GM19468 (cell line): ENCODE data around the gene FOSL1.

ENCODE experiments used
- ATAC-seq: cut with Tn5 transposase; IDR thresholded peaks from one replicate; pipeline ENCODE4 v1.9.1; 2021; ENCODE audit warnings: mild to moderate bottlenecking, moderate library complexity, moderate number of reproducible peaks; ENCODE audit not compliant: unreplicated experiment; ENCODE audit errors: extremely low read depth

The FOSL1 gene

DNA sequence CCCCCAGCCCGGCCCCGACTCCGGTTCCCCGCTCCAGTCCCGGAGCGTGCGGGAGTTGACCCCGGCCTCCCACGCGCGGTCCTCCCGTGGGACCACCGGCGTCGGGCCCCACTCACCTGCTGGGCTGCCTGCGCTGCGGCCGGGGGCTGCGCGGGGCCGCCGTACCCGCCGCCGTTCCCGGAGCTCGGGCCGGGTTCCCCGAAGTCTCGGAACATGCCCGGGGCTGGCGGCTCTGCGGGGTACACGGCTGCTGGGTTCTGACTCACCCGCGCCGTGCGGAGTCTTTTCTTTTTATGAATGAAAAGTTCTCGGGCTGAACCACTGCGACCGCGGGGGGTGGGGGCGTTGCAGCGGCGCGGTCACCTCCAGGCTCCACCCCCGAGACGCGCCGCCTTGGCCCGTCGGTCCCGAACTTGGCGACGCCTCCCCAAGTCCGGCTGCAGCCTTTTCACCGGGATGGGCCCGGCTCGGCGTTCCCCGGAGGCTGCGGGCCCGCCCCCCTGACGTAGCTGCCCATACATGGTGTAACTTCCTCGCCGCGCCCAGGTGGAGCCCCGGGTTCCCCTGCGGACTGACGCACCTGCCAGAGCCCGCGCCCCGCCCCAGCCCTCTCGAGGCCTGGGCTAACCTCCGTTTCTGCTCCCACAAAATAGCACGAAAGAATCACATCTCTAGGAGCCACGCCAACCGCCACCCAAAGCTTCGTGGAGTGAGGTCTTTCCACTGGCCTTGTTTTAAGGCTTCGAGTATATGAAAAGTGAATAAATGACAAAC is at the start of gene FOSL1:
TSS of gene FOSL1 (minus strand) at position 264 of the 774 bp plus-strand sequence. CDS start at position 215, 49 bp downstream.
- peak; percentile 23 for ATAC-seq

GRCh38 chr11:65947603-65948125 is 47.5 kb upstream of the FOSL1 start:
- no peak for ATAC-seq

GRCh38 chr11:65947133-65947532 is 46.9 kb upstream of the FOSL1 start:
- no peak for ATAC-seq

DNA sequence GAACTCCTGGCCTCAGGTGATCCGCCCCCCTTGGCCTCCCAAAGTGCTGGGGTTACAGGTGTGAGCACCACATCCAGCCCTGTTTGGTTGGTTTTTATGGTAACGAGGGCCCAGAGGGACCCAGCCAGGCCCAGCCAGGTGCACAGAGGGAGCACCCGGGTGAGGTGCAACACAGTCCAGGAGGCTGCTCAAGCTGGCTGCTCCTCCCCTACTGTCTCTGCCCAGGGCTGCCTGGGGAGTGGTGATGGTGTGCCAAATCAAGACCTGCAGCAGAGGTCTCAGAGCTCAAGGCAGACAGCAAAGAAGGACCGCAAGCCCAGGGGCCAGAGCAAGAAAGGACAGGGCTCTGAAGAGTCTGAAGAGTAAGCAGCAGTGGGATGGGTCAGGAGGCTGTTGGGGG is 46.5 kb upstream of the FOSL1 start:
- ATAC-seq = no peak

DNA sequence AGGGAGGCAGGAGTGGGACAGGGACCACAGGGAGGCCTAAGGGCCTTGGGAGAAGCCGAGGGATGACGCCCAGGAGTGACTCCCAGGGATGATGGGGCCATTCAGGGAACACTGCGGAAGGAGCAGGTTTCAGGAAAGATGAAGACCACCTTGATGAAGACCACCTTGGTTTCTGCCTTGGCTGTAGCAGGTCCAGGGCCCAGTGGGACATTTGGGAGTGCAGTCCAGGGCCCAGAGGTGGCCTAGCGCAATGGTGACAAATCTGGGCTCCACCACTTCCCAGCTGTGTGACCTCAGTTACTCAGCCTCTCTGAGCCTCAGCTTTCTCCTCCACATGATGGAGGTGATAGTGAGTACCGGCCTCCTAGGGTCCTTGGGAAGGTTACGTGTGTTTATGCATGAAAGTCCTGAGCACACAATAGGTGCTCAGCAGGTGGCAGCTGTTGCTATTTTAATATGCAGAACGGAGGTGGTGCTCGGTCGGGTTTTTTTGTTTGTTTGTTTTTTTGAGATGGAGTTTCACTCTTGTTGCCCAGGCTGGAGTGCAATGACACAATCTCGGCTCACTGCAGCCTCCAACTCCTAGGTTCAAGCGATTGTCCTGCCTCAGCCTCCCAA is 45.9 kb upstream of the FOSL1 start:
- no peak for ATAC-seq

GRCh38 chr11:65945430-65945911 is 45.3 kb upstream of the FOSL1 start, which contains the start of gene TSGA10IP:
TSS of gene TSGA10IP (plus strand) at chr11:65945480. CDS start at chr11:65945676, 196 bp downstream.
- ATAC-seq = no peak

DNA sequence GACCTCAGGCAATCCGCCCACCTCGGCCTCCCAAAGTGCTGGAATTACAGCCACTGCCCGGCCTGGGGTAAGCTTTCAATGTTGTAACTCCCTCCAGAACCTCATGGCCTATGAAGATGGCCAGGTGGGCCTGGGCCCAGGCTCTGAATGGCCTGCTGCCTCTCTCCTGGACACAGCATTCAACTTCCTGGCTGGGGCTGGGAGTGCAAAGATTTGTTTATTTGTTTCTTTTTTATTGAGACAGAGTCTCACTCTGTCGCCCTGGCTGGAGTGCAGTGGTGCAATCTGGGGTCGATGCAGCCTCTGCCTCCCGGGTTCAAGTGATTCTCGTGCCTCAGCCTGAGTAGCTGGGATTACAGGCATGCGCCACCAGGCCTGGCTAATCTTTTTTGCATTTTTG is 44.6 kb upstream of the FOSL1 start:
- ATAC-seq = no peak

- ATAC-seq = no peak
Observed at GRCh38 chr11:65944191-65944590, 44.0 kb upstream of the FOSL1 start.

DNA sequence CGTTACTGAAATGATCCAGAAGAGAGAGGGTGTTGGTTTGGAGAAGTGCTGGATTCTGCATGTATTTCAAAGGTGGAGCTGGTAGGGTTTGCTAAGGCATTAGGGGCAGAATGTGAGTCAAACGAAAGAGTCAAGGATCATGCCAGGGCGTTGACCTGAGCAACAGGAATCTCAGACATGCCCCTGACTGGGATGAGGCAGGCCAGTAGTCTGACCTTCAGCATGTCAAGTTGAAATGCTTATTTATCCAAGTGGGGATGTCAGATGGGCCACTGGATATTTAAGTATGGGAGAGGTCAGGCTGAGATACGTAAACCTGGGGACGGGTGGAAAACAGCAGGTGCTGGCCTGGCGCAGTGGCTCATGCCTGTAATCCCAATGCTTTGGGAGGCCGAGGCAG is 42.3 kb upstream of the FOSL1 start:
- ATAC-seq = no peak

DNA sequence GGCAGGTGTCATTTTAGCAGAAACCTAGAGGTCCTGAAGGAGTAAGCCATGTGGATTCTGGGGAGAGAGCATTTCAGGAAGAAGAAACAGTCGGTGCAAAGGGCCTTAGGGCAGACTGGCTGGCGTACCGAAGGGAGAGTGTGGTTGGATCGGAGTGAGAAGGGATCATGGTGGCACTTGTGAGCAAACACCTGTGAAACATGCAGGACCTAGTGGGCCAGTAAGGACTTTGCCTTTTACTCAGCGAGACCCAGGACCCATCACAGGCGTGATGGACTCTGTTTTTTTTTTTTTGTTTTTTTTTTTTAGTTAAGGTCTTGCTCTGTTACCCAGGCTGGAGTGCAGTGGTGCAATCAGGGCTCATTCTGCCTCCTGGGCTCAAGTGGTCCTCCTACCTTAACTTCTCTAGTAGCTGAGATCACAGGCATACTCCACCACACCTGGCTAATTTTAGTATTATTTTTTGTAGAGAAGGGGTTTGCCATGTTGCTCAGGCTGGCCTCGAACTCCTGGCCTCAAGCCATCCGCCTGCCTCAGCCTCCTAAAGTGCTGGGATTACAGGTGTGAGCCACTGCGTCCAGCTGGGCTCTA is 41.6 kb upstream of the FOSL1 start:
- ATAC-seq = no peak

- no peak for ATAC-seq
Observed at GRCh38 chr11:65937766-65938165, 37.6 kb upstream of the FOSL1 start.

GRCh38 chr11:65934014-65934413 is 33.8 kb upstream of the FOSL1 start:
- ATAC-seq = no peak

GRCh38 chr11:65932558-65932919 is 32.4 kb upstream of the FOSL1 start:
- ATAC-seq = no peak

- no peak for ATAC-seq
Observed at GRCh38 chr11:65931773-65932557, 31.8 kb upstream of the FOSL1 start.

- no peak for ATAC-seq
Observed at GRCh38 chr11:65928667-65929066, 28.5 kb upstream of the FOSL1 start.

DNA sequence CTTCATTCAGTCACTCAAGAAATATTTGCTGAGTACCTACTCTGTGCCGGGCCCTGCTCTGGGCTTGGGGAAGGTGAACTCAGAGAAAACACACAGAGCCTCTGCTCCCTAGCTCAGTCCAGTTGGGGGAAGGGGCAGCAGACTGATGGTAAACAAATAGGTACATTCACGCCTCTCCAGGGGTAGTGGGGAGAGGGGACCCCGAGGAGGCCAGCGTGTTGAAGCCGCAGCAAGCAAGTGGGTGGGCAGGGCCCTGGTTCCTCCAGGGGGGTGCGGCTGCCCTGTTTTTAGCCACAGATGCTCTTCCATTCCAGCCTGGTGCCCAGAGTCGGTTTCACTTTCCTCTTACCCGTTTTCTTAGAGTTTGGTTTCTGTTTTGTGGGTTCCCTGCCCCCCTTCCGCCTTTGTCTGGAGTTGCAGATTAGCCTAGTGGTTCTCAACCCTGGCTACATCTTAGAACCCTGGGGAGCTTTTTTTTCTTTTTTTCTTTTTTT is 27.8 kb upstream of the FOSL1 start:
- no peak for ATAC-seq

- no peak for ATAC-seq
Observed at GRCh38 chr11:65925397-65925796, 25.2 kb upstream of the FOSL1 start.

DNA sequence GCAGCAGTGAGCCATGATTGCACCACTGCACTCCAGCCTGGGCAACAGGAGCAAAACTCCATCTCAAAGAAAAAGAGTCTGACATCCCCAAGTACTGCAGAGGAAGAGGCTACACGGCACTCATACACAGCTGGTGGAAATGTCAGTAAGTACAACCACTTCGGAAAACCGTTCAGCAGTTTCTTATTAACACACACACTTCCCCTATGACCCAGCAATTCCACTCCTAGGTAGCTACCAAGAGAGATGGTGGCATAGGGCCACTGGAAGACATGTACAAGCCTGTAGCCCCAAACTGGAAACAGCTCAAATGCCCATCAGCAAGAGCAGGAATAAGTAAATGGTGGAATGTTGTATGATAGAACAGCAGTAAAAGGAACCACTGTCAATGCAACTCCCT is 22.4 kb upstream of the FOSL1 start:
- ATAC-seq = no peak

DNA sequence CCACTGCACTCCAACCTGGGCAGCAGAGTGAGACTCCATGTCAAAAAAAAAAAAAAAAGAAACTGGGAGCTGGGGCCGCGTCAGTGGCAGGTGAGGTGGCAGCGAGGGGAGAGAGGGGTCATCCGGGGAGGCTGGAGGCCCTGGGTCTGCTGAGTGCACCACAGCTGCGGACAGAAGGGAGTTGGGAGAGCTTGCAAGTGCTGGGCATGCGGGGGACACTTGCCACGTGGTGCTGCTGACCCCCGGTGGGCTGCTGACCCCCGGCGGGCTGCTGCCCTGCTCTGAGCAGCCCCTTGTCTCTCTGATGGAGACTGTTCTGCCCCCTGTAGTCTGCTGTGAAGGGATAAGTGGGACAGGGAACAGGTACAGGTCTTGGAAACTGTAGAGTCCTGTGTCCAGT is 21.7 kb upstream of the FOSL1 start:
- no peak for ATAC-seq

GRCh38 chr11:65921033-65921555 is 20.9 kb upstream of the FOSL1 start:
- ATAC-seq = no peak
